Transverse colon (tissue), 4 donors: ENCODE data around the gene ILF2. TPM values are rescaled to one million over a fixed set of nuclear protein-coding genes. Genes with fewer than 3 reads are reported as not detected.
A peak's percentile ranks its signal among the peaks of the same experiment; 100 is the strongest.

Experiments used
- DNase-seq: peaks from one replicate; pipeline ENCODE4 v3.0.0-alpha.2; 2019
- H3K27ac ChIP-seq, 4 donors: fragments of 200-600 bp; sonication (generic); 2 replicates each; pipeline ENCODE4 v1.5.1; 2016 to 2018; ENCODE audit warnings: inconsistent platforms in 4 of 4
- H3K27me3 ChIP-seq: fragments of 200-600 bp; sonication (generic); 2 replicates; pipeline ENCODE4 v1.5.1; 2017; ENCODE audit warnings: inconsistent platforms
- H3K36me3 ChIP-seq, 4 donors: fragments of 200-600 bp; sonication (generic); 2 replicates each; pipeline ENCODE4 v1.5.1; 2017 to 2019; ENCODE audit warnings: inconsistent platforms in 4 of 4
- H3K4me1 ChIP-seq, 4 donors: fragments of 200-600 bp; sonication (generic); 2 replicates each; pipeline ENCODE4 v1.5.1; 2017 to 2020; ENCODE audit warnings: inconsistent platforms in 4 of 4
- H3K4me3 ChIP-seq, 4 donors: fragments of 200-600 bp; sonication (generic); 1 replicate in 1 of 4; 2 replicates in 3 of 4; pipeline versions ENCODE4 v1.5.1 to v1.6.1; 2017 to 2019; ENCODE audit warnings: inconsistent platforms in 4 of 4
- H3K9me3 ChIP-seq, 2 donors: fragments of 200-600 bp; sonication (generic); 2 replicates each; pipeline ENCODE4 v1.5.1; 2017 to 2019; ENCODE audit warnings: inconsistent platforms in 2 of 2
- CTCF ChIP-seq, 5 experiments: fragments of 200-600 bp in 3 of 5; fragments of 450-650 bp in 2 of 5; sonication (generic) in 3 of 5; IDR thresholded peaks; 1 replicate in 2 of 5; 2 replicates in 3 of 5; pipeline ENCODE4 v1.5.1; 2016 to 2017; ENCODE audit warnings: antibody characterized with exemption in 5 of 5, inconsistent platforms in 3 of 5, mild to moderate bottlenecking in 2 of 5, moderate library complexity in 1 of 5
- EP300 ChIP-seq: sonication (generic); formaldehyde crosslinking; IDR thresholded peaks from one replicate; pipeline ENCODE4 v1.6.1; 2017; ENCODE audit warnings: antibody characterized with exemption, low read depth
- POLR2A ChIP-seq: fragments of 450-650 bp; IDR thresholded peaks from one replicate; pipeline ENCODE4 v1.6.1; 2016; ENCODE audit warnings: antibody characterized with exemption, mild to moderate bottlenecking, moderate library complexity
- POLR2AphosphoS5 ChIP-seq, 3 donors: sonication (generic); formaldehyde crosslinking; IDR thresholded peaks; one replicate each; pipeline ENCODE4 v1.6.1; 2016; ENCODE audit warnings: antibody characterized with exemption in 3 of 3
- WGBS, 2 donors: methylation state at CpG; one replicate each; pipeline ENCODE4 v1.1.5; 2018; ENCODE audit warnings: low coverage in 1 of 2; 5-methylcytosine and 5-hydroxymethylcytosine counted together
- in situ Hi-C, 4 donors: fragments of 200-750 bp; cut with MboI; loops; one replicate each; pipeline versions ENCODE4 v1.15.0 to v1.15.1; 2017; ENCODE audit warnings: low sequenced_read_pairs in 3 of 4, low pct_ligation_motif_present in 1 of 4, low pct_unique_long_range_greater_than_20kb in 1 of 4
- intact Hi-C: fragments of 100-400 bp; cut with DNase I; formaldehyde crosslinking; loops from one replicate; pipeline ENCODE4 v1.15.1; 2023; ENCODE audit warnings: low total_unique reads
- total RNA-seq, 4 donors: library from RNA; depleted of rRNA; stranded (reverse); fragments of >200 nt; gene quantifications; one replicate each; pipeline ENCODE4 v1.1.0, GENCODE V29; 2016

ILF2 gene
- total RNA-seq, 4 donors from 2014 or later = 16.5 to 102 (median 66.5) TPM

- in situ Hi-C loops (loop anchor here in 3 of 4 donors (10.0 to 25.0 kb wide), 3 partner anchors 93 to 320 kb away; partner anchors contain the start of genes CREB3L4 (in 1 of the 3), CRTC2 (in 1 of the 3), JTB (in 1 of the 3) and RAB13 (in 1 of the 3)), intact Hi-C loops (no loop called here)
- peaks cover 9 to 33% (median 17%) of the 10 kb centered on the region in 4 donors for H3K4me1 ChIP-seq
- peak overlapping the region in 1 of 4 donors; percentile 10 for H3K27ac ChIP-seq
- H3K9me3 ChIP-seq = no peaks in the 10 kb centered on the region
- H3K27me3 ChIP-seq = no peaks in the 10 kb centered on the region
- H3K4me3 ChIP-seq = no peak overlapping the region
- no peak for DNase-seq
- WGBS, 2 donors = 89 to 92% methylated on average over 2 to 4 of the region's 4 CpGs
- no peak for TF ChIP-seq EP300
- TF ChIP-seq POLR2A = no peak
- TF ChIP-seq CTCF (IDR thresholded peaks at IDR 0.05) = no peak
- no peak for TF ChIP-seq POLR2AphosphoS5 (IDR thresholded peaks at IDR 0.05)
- H3K36me3 ChIP-seq = peaks cover 0 to 63% (median 34%) of the 10 kb centered on the region in 4 donors
These were observed 3.4 kb downstream of the ILF2 start for GRCh38 chr1:153667439-153667838.

GRCh38 chr1:153663211-153663610 lies 7.6 kb downstream of the ILF2 start:
- Histone ChIP-seq H3K36me3 (peaks cover 0 to 74% (median 39%) of the 10 kb centered on the region in 4 donors), H3K4me3 (no peak overlapping the region), H3K27ac (no peak overlapping the region), H3K4me1 (peaks cover 0 to 14% (median 12%) of the 10 kb centered on the region in 4 donors), H3K27me3 (no peaks in the 10 kb centered on the region), H3K9me3 (no peaks in the 10 kb centered on the region)
- 81% methylated on average over 5 of the region's 5 CpGs for WGBS, 2 donors
- intact Hi-C loops = no loop called here
- no peak for DNase-seq
- in situ Hi-C loops = loop anchor here in 3 of 4 donors (10.0 to 25.0 kb wide), 3 partner anchors 88 to 324 kb away; partner anchors contain the start of genes CREB3L4 (in 1 of the 3), CRTC2 (in 1 of the 3), JTB (in 1 of the 3) and RAB13 (in 1 of the 3)
- TF ChIP-seq EP300 = no peak
- no peak for TF ChIP-seq POLR2AphosphoS5 (IDR thresholded peaks at IDR 0.05)

DNA sequence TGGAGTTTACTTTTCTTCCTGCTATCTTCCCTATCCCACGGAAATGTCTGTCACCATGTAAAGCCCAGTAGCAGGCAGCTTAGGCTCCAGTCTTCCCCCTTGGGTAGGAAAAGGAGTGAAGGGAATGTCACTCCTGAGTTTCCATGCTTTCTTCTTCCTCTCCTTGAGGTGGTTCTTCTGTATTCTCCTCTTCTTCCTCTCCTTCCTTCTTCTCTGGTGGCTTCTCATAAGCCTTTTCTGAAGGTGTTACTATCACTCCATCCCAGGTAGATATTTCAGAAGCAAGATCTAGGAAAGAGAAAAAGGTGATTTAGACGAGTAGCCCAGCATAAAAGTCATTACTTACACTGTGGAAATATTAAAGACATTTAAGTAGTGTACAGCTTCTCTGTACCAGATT lies 8.5 kb downstream of the ILF2 start:
- H3K27me3 ChIP-seq = no peaks in the 10 kb centered on the region
- H3K4me1 ChIP-seq = peaks cover 0 to 16% (median 12%) of the 10 kb centered on the region in 4 donors
- 45 to 50% methylated on average over 1 to 2 of the region's 2 CpGs for WGBS, 2 donors
- no peaks in the 10 kb centered on the region for H3K9me3 ChIP-seq
- no peak for DNase-seq
- intact Hi-C loops (no loop called here), in situ Hi-C loops (loop anchor here in 3 of 4 donors (10.0 to 25.0 kb wide), 3 partner anchors 87 to 325 kb away; partner anchors contain the start of genes CREB3L4 (in 1 of the 3), CRTC2 (in 1 of the 3), JTB (in 1 of the 3) and RAB13 (in 1 of the 3))
- TF ChIP-seq POLR2A (no peak), CTCF (IDR thresholded peaks at IDR 0.05) (no peak), POLR2AphosphoS5 (IDR thresholded peaks at IDR 0.05) (no peak), EP300 (no peak)
- H3K36me3 ChIP-seq = peaks cover 0 to 65% (median 36%) of the 10 kb centered on the region in 4 donors
- H3K27ac ChIP-seq = no peak overlapping the region
- no peak overlapping the region for H3K4me3 ChIP-seq

DNA sequence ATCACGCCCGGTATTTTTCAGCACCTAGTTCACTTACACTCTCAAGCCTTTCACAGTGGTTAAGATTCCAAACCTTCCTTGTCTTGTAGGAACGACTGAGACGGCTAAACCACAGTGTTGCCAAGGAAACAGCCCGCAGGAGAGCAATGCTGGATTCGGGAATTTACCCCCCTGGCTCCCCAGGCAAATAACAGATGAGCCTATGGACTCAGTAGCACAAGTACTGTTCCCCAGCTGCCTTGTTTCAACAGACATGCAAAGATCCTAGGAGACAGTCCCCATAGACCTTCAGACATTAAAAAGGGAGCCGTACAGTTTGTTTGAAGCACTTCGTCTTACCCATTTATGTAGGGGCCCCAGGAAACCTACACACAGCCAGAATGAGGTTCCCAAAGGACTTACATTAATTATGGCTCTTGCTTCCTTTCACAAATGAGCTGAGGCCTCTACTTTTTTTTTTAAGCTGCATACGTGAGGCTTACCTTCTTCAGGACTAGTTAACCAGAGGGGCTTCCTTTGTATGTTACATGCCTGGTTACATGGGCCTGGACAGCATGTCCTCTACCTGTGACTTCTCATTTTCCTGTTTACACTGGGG lies 9.6 kb downstream of the ILF2 start:
- TF ChIP-seq POLR2A (no peak), POLR2AphosphoS5 (IDR thresholded peaks at IDR 0.05) (no peak)
- Histone ChIP-seq H3K4me1 (peaks cover 0 to 16% (median 12%) of the 10 kb centered on the region in 4 donors), H3K27me3 (no peaks in the 10 kb centered on the region), H3K9me3 (no peaks in the 10 kb centered on the region), H3K27ac (no peak overlapping the region), H3K36me3 (peaks cover 0 to 55% (median 31%) of the 10 kb centered on the region in 4 donors), H3K4me3 (no peak overlapping the region)
- in situ Hi-C loops (loop anchor here in 3 of 4 donors (10.0 to 25.0 kb wide), 3 partner anchors 86 to 326 kb away; partner anchors contain the start of genes CREB3L4 (in 1 of the 3), CRTC2 (in 1 of the 3), JTB (in 1 of the 3) and RAB13 (in 1 of the 3)), intact Hi-C loops (no loop called here)
- 40 to 63% methylated on average over 1 to 8 of the region's 9 CpGs for WGBS, 2 donors
- no peak for DNase-seq

GRCh38 chr1:153659656-153660055 lies 11.1 kb downstream of the ILF2 start:
- intact Hi-C loops (no loop called here), in situ Hi-C loops (loop anchor here in 3 of 4 donors (10.0 to 25.0 kb wide), 3 partner anchors 85 to 328 kb away; partner anchors contain the start of genes CREB3L4 (in 1 of the 3), CRTC2 (in 1 of the 3), JTB (in 1 of the 3) and RAB13 (in 1 of the 3))
- Histone ChIP-seq H3K36me3 (peaks cover 0 to 40% (median 23%) of the 10 kb centered on the region in 4 donors), H3K9me3 (no peaks in the 10 kb centered on the region), H3K27me3 (no peaks in the 10 kb centered on the region), H3K27ac (peak overlapping the region; percentile 94 to 96 (median 95)), H3K4me3 (peak overlapping the region in 1 of 4 donors; percentile 88), H3K4me1 (peaks cover 0 to 16% (median 12%) of the 10 kb centered on the region in 4 donors)
- no peak for TF ChIP-seq EP300
- no peak for TF ChIP-seq CTCF (IDR thresholded peaks at IDR 0.05)
- TF ChIP-seq POLR2AphosphoS5 (IDR thresholded peaks at IDR 0.05) = no peak
- TF ChIP-seq POLR2A = no peak
- 79 to 80% methylated on average over 2 to 9 of the region's 9 CpGs for WGBS, 2 donors
- no peak for DNase-seq
